PC-3 (cell line): ENCODE data around the gene ZHX3.
A peak's percentile ranks its signal among the peaks of the same experiment; 100 is the strongest.

ENCODE experiments used
- CTCF ChIP-seq: fragments of 300-600 bp; sonication (generic); conservative IDR thresholded peaks from 2 replicates; pipeline ENCODE4 v1.5.1; 2017; ENCODE audit warnings: antibody characterized with exemption, low read depth, mild to moderate bottlenecking, low read length
- EZH2 ChIP-seq: fragments of 300-600 bp; sonication (generic); IDR thresholded peaks from one replicate; pipeline ENCODE4 v1.6.1; 2017; ENCODE audit warnings: antibody characterized with exemption, mild to moderate bottlenecking, low read length; ENCODE audit not compliant: unreplicated experiment

GRCh38 chr20:41249411-41250281 lies 67.9 kb downstream of the ZHX3 start:
- TF ChIP-seq EZH2 (no peak), CTCF (peak; percentile 64)
